ENCODE results near the gene ITPR1.

DNA sequence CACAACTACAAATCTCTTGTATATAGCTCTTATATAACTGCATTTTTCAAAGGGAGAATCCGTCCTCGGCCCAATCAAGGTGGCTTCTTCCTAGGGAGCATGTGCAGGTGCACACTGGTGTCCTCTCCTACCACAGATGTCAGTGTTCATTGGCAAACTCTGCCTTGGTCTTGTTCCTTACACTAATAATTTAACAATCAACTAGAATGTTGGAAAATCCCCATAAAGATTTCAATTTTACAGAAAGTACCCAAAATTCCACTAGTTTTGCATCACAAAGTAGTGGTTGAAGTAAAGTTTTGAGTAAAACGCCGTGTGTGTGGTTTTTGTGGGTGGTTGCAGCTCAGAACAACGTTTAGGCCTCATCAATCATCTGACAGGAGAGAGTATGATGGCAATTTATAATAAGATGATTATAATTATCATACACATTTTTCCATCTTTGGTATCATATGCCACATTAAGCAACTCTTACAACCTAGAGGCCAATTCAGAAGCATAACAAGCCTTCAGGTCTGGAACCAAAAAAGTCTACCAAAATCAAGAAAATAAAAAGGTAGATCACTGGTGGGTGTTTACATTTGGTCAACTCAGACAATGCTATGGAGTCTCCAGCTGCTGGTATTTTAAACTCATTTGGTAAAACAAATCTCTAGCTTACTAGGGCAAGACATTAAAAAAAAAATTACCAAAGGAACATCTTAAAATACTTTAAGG lies 357.2 kb downstream of the ITPR1 start:
- TF ChIP-seq, protein P1, sequence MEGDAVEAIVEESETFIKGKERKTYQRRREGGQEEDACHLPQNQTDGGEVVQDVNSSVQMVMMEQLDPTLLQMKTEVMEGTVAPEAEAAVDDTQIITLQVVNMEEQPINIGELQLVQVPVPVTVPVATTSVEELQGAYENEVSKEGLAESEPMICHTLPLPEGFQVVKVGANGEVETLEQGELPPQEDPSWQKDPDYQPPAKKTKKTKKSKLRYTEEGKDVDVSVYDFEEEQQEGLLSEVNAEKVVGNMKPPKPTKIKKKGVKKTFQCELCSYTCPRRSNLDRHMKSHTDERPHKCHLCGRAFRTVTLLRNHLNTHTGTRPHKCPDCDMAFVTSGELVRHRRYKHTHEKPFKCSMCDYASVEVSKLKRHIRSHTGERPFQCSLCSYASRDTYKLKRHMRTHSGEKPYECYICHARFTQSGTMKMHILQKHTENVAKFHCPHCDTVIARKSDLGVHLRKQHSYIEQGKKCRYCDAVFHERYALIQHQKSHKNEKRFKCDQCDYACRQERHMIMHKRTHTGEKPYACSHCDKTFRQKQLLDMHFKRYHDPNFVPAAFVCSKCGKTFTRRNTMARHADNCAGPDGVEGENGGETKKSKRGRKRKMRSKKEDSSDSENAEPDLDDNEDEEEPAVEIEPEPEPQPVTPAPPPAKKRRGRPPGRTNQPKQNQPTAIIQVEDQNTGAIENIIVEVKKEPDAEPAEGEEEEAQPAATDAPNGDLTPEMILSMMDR (IDR thresholded peaks at IDR 0.05), result no peak
- TF ChIP-seq POLR2A (IDR thresholded peaks at IDR 0.05) (no peak), EP300 (IDR thresholded peaks at IDR 0.05) (no peak)
